ENCODE results near the gene TRUB1. TPM values are rescaled to one million over a fixed set of nuclear protein-coding genes. Genes with fewer than 3 reads are reported as not detected.

TRUB1 gene
- total and polyA plus RNA-seq, 8 donors, result 2.5 to 9.2 (median 6.5) TPM

GRCh38 chr10:115001506-115002381, 63.7 kb downstream of the TRUB1 start:
- peak; percentile 60 to 87 (median 80) for ATAC-seq
- TF ChIP-seq, protein P1, sequence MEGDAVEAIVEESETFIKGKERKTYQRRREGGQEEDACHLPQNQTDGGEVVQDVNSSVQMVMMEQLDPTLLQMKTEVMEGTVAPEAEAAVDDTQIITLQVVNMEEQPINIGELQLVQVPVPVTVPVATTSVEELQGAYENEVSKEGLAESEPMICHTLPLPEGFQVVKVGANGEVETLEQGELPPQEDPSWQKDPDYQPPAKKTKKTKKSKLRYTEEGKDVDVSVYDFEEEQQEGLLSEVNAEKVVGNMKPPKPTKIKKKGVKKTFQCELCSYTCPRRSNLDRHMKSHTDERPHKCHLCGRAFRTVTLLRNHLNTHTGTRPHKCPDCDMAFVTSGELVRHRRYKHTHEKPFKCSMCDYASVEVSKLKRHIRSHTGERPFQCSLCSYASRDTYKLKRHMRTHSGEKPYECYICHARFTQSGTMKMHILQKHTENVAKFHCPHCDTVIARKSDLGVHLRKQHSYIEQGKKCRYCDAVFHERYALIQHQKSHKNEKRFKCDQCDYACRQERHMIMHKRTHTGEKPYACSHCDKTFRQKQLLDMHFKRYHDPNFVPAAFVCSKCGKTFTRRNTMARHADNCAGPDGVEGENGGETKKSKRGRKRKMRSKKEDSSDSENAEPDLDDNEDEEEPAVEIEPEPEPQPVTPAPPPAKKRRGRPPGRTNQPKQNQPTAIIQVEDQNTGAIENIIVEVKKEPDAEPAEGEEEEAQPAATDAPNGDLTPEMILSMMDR (IDR thresholded peaks at IDR 0.05), result no peak
- no peak for FAIRE-seq
- Histone ChIP-seq H3K27me3 (no peaks in the 10 kb centered on the region), H3K27ac (no peak overlapping the region), H3K4me3 (peak overlapping the region in 1 of 4 donors; percentile 21), H3K4me1 (peaks cover 0 to 2% (median 0%) of the 10 kb centered on the region in 3 donors), H3K9me3 (no peaks in the 10 kb centered on the region), H3K36me3 (no peaks in the 10 kb centered on the region)
- peak in 2 of 6 donors; percentile 12 to 20 for DNase-seq
- intact Hi-C loops (cut with DNase I), result no loop called here
- WGBS, 2 donors, result 39 to 42% methylated on average over 13 of the region's 13 CpGs

GRCh38 chr10:115003396-115003795, 65.4 kb downstream of the TRUB1 start:
- 79 to 89% methylated on average over 2 of the region's 2 CpGs for WGBS, 2 donors
- FAIRE-seq (no peak), DNase-seq (no peak), ATAC-seq (no peak)
- intact Hi-C loops (cut with DNase I), result no loop called here
- H3K9me3 ChIP-seq, result no peaks in the 10 kb centered on the region
- peaks cover 0 to 2% (median 0%) of the 10 kb centered on the region in 3 donors for H3K4me1 ChIP-seq
- H3K4me3 ChIP-seq, result no peak overlapping the region
- H3K27me3 ChIP-seq, result no peaks in the 10 kb centered on the region
- H3K27ac ChIP-seq, result no peak overlapping the region
- H3K36me3 ChIP-seq, result no peaks in the 10 kb centered on the region
- TF ChIP-seq, protein P1 (IDR thresholded peaks at IDR 0.05), result no peak

GRCh38 chr10:115004236-115004862, 66.4 kb downstream of the TRUB1 start:
- H3K9me3 ChIP-seq, result no peaks in the 10 kb centered on the region
- FAIRE-seq (no peak), ATAC-seq (no peak), DNase-seq (no peak)
- no peak overlapping the region for H3K4me3 ChIP-seq
- H3K36me3 ChIP-seq, result no peaks in the 10 kb centered on the region
- H3K4me1 ChIP-seq, result peaks cover 0 to 2% (median 0%) of the 10 kb centered on the region in 3 donors
- 72 to 77% methylated on average over 3 of the region's 3 CpGs for WGBS, 2 donors
- TF ChIP-seq, protein P1 (IDR thresholded peaks at IDR 0.05), result no peak
- intact Hi-C loops (cut with DNase I), result no loop called here
- no peak overlapping the region for H3K27ac ChIP-seq
- no peaks in the 10 kb centered on the region for H3K27me3 ChIP-seq

DNA sequence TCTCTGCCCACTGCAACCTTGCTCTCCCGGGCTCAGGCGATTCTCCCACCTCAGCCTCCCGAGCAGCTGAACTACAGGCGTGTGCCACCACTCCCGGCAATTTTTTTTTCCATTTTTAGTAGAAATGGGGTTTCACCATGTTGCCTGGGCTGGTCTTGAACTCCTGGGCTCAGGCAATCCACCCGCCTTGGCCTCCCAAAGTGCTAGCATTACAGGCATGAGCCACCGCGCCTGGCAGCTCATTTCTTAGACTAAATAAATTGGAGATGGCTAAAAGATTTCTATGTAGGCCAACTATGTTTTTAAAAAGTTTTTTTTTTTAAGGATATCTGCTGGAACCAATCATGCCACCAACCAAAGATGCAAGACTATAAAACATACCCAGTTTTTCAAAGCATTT, 67.8 kb downstream of the TRUB1 start:
- TF ChIP-seq, protein P1 (IDR thresholded peaks at IDR 0.05), result no peak
- Histone ChIP-seq H3K27me3 (no peaks in the 10 kb centered on the region), H3K9me3 (no peaks in the 10 kb centered on the region), H3K4me3 (no peak overlapping the region), H3K36me3 (no peaks in the 10 kb centered on the region), H3K4me1 (peaks cover 0 to 2% (median 0%) of the 10 kb centered on the region in 3 donors), H3K27ac (no peak overlapping the region)
- intact Hi-C loops (cut with DNase I), result no loop called here
- ATAC-seq, result no peak
- no peak for DNase-seq
- no peak for FAIRE-seq
- 92 to 97% methylated on average over 8 of the region's 8 CpGs for WGBS, 2 donors

All from pancreas (tissue), 10 donors.